Calu3 (cell line): Measurements from ENCODE around the gene ZPR1. TPM values are rescaled to one million over a fixed set of nuclear protein-coding genes. Genes with fewer than 3 reads are reported as not detected.
A peak's percentile ranks its signal among the peaks of the same experiment; 100 is the strongest.
"Not testable (repeated sequence)": the region's sequence is repeated elsewhere in the genome, so short reads cannot be mapped to it uniquely, and the experiment has no call there.

ENCODE experiments used
- BruUV-seq: library from RNA; stranded (reverse); fragments of 400-500 nt; replicated peaks from 2 replicates; lab custom pipeline; 2021; lab: Mats Ljungman, UMichigan
- CTCF ChIA-PET: fragments of 300-600 bp; sonication (Branson Sonifier 250); formaldehyde crosslinking; loops from one replicate; lab custom pipeline; 2022; ENCODE audit warnings: antibody characterized with exemption; lab: Charles Lee
- DNase-seq: peaks from one replicate; pipeline ENCODE4 v3.0.0; 2022
- H3K27ac Mint-ChIP-seq: one replicate; pipeline ENCODE4 v1.8.0; 2022; ENCODE audit warnings: mixed read lengths; ENCODE audit not compliant: unreplicated experiment
- H3K27me3 Mint-ChIP-seq: one replicate; pipeline ENCODE4 v1.8.0; 2022; ENCODE audit warnings: mixed read lengths; ENCODE audit not compliant: unreplicated experiment
- H3K36me3 Mint-ChIP-seq: one replicate; pipeline ENCODE4 v1.8.0; 2022; ENCODE audit warnings: mild to moderate bottlenecking, moderate library complexity, mixed read lengths; ENCODE audit not compliant: insufficient read depth, unreplicated experiment
- H3K4me1 Mint-ChIP-seq: one replicate; pipeline ENCODE4 v1.8.0; 2022; ENCODE audit warnings: mild to moderate bottlenecking, low read depth, mixed read lengths; ENCODE audit not compliant: unreplicated experiment
- H3K4me3 Mint-ChIP-seq: one replicate; pipeline ENCODE4 v1.8.0; 2022; ENCODE audit warnings: mild to moderate bottlenecking, low read depth, moderate library complexity, mixed read lengths; ENCODE audit not compliant: unreplicated experiment
- H3K9me3 Mint-ChIP-seq: one replicate; pipeline ENCODE4 v1.8.0; 2022; ENCODE audit warnings: low read depth, mixed read lengths; ENCODE audit not compliant: unreplicated experiment
- intact Hi-C: fragments of 100-400 bp; cut with micrococcal nuclease; formaldehyde crosslinking; loops from one replicate; pipeline ENCODE4 v1.10.0; 2022; ENCODE audit not compliant: unreplicated experiment
- total RNA-seq: library from RNA; stranded (reverse); gene quantifications from 2 replicates; pipeline ENCODE4 v1.2.3, GENCODE V29; 2022
- TF ChIP-seq, protein P1 (sequence below): fragments of 200-600 bp; IDR thresholded peaks from one replicate; pipeline ENCODE4 v1.8.0; 2022; ENCODE audit warnings: antibody characterized with exemption; ENCODE audit not compliant: unreplicated experiment

The ZPR1 gene
- total RNA-seq, 1 experiment from 2014 or later: 34.5 TPM

- H3K36me3 Mint-ChIP-seq: no peaks in the 10 kb centered on the region
- no peak for DNase-seq
- TF ChIP-seq, protein P1, sequence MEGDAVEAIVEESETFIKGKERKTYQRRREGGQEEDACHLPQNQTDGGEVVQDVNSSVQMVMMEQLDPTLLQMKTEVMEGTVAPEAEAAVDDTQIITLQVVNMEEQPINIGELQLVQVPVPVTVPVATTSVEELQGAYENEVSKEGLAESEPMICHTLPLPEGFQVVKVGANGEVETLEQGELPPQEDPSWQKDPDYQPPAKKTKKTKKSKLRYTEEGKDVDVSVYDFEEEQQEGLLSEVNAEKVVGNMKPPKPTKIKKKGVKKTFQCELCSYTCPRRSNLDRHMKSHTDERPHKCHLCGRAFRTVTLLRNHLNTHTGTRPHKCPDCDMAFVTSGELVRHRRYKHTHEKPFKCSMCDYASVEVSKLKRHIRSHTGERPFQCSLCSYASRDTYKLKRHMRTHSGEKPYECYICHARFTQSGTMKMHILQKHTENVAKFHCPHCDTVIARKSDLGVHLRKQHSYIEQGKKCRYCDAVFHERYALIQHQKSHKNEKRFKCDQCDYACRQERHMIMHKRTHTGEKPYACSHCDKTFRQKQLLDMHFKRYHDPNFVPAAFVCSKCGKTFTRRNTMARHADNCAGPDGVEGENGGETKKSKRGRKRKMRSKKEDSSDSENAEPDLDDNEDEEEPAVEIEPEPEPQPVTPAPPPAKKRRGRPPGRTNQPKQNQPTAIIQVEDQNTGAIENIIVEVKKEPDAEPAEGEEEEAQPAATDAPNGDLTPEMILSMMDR: no peak
- intact Hi-C loops: loop anchor here (5.0 kb wide), 1 partner anchor 43 kb away; the partner anchor contains the start of gene APOA5
- BruUV-seq: no TSS peak
- peaks cover 14% of the 10 kb centered on the region for H3K27me3 Mint-ChIP-seq
- CTCF ChIA-PET: interaction anchor here (0.8 to 1.6 kb wide), 5 partner anchors 8 to 271 kb away, joined by 3 to 39 read pairs (median 5); partner anchors contain the start of genes APOA5 and ZPR1
- no peak overlapping the region for H3K27ac Mint-ChIP-seq
- no peaks in the 10 kb centered on the region for H3K4me1 Mint-ChIP-seq
- H3K4me3 Mint-ChIP-seq: peak overlapping the region; percentile 43
- H3K9me3 Mint-ChIP-seq: no peaks in the 10 kb centered on the region
Observed at GRCh38 chr11:116835042-116835772, 47.4 kb upstream of the ZPR1 start.

DNA sequence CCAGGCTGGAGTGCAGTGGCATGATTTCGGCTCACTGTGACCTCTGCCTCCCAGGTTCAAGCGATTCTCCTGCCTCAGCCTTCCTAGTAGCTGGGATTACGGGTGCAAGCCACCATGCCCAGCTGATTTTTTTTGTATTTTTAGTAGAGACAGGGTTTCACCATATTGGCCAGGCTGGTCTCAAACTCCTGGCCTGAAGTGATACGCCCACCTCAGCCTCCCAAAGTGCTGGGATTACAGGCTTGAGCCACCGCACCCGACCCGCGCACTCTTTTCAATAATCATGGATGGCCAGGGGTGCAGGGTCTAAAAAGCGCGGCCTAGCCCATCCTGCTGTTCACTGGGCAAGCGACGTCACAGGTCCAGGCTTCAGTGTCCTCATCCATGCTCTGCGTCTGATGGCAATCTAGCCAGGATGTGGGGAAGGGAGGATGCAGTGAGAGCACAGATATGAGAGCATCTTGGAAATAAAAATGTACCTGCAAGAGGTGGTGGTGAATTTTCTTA lies 46.8 kb upstream of the ZPR1 start:
- CTCF ChIA-PET, H3K27ac Mint-ChIP-seq, H3K36me3 Mint-ChIP-seq, H3K4me1 Mint-ChIP-seq, H3K4me3 Mint-ChIP-seq, H3K9me3 Mint-ChIP-seq, DNase-seq, BruUV-seq: not testable (repeated sequence)
- intact Hi-C loops: loop anchor here (5.0 kb wide), 1 partner anchor 42 kb away; the partner anchor contains the start of gene APOA5
- H3K27me3 Mint-ChIP-seq: peaks cover 14% of the 10 kb centered on the region

GRCh38 chr11:116833816-116834534 lies 46.2 kb upstream of the ZPR1 start:
- CTCF ChIA-PET: no interaction called here
- DNase-seq: no peak
- Mint-ChIP-seq H3K4me1 (no peaks in the 10 kb centered on the region), H3K9me3 (no peaks in the 10 kb centered on the region), H3K27me3 (peaks cover 14% of the 10 kb centered on the region), H3K36me3 (no peaks in the 10 kb centered on the region), H3K27ac (no peak overlapping the region), H3K4me3 (no peak overlapping the region)
- no TSS peak for BruUV-seq
- TF ChIP-seq, protein P1: no peak
- intact Hi-C loops: no loop called here

DNA sequence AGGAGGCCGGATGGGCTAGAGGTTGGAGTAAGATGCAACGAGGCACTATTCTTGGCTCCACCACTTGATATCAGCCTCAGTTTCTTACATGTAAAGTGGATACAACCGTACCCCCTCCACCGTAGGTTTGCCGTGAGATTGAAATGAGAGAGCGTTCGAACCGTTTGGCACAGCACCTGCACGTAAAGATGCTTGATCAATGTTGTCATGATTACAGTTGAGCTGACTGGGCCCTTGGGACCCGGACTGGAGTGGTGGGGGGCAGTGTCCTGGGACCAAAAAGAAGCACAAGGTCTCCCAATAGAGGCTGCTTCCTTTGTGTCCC lies 45.6 kb upstream of the ZPR1 start:
- intact Hi-C loops: no loop called here

More for the DNA sequence above, 45.6 kb upstream of the ZPR1 start:
- H3K27me3 Mint-ChIP-seq: peaks cover 14% of the 10 kb centered on the region
- no peak overlapping the region for H3K4me3 Mint-ChIP-seq
- TF ChIP-seq, protein P1: no peak
- H3K9me3 Mint-ChIP-seq: no peaks in the 10 kb centered on the region
- H3K36me3 Mint-ChIP-seq: no peaks in the 10 kb centered on the region
- no peak for DNase-seq
- no TSS peak for BruUV-seq
- H3K27ac Mint-ChIP-seq: no peak overlapping the region
- H3K4me1 Mint-ChIP-seq: no peaks in the 10 kb centered on the region
- CTCF ChIA-PET: no interaction called here
